Measurements from ENCODE around the gene LAMA1.

Gene LAMA1

GRCh38 chr18:6961331-6961730 is 156.3 kb downstream of the LAMA1 start:
- Histone ChIP-seq H4K20me1 (ENCODE audit: insufficient read depth, low read length) (no peaks in the 10 kb centered on the region), H3K4me2 (ENCODE audit: low read depth, low read length) (no peak overlapping the region), H3K9me3 (replicated peaks; ENCODE audit: insufficient read depth, low read length) (no peaks in the 10 kb centered on the region), H3K4me1 (ENCODE audit: low read length) (no peaks in the 10 kb centered on the region), H3K36me3 (replicated peaks; ENCODE audit: insufficient read depth, low read length) (no peaks in the 10 kb centered on the region), H3K9ac (ENCODE audit: low read length) (no peak overlapping the region), H3K9me2 (replicated peaks; ENCODE audit: insufficient read depth, low read length) (no peaks in the 10 kb centered on the region), H3K27ac (ENCODE audit: low read length) (no peak overlapping the region), H3F3A (ENCODE audit: insufficient read depth, low read length) (no peaks in the 10 kb centered on the region), H2AFZ (ENCODE audit: low read length) (no peak overlapping the region), H3K79me2 (ENCODE audit: low read length) (no peaks in the 10 kb centered on the region), H3K4me3 (ENCODE audit: low read length) (no peak overlapping the region), H3K27me3 (replicated peaks; ENCODE audit: insufficient read depth, low read length) (no peaks in the 10 kb centered on the region)
- no peak for TF ChIP-seq EZH2 (optimal IDR thresholded peaks at IDR 0.05; ENCODE audit: low read depth, low read length)
- no peak for TF ChIP-seq CTCF (IDR thresholded peaks at IDR 0.05; ENCODE audit: low read length)
- no peak for TF ChIP-seq EZH2phosphoT487 (IDR thresholded peaks at IDR 0.05; ENCODE audit: low read length)
- no peak for DNase-seq

- TF ChIP-seq EZH2phosphoT487 (IDR thresholded peaks at IDR 0.05; ENCODE audit: low read length) (no peak), EZH2 (optimal IDR thresholded peaks at IDR 0.05; ENCODE audit: low read depth, low read length) (no peak), CTCF (IDR thresholded peaks at IDR 0.05; ENCODE audit: low read length) (no peak)
- H4K20me1 ChIP-seq (ENCODE audit: insufficient read depth, low read length), result no peaks in the 10 kb centered on the region
- H3K4me3 ChIP-seq (ENCODE audit: low read length), result no peak overlapping the region
- H2AFZ ChIP-seq (ENCODE audit: low read length), result no peak overlapping the region
- no peak overlapping the region for H3K9ac ChIP-seq (ENCODE audit: low read length)
- no peaks in the 10 kb centered on the region for H3K9me3 ChIP-seq (replicated peaks; ENCODE audit: insufficient read depth, low read length)
- no peaks in the 10 kb centered on the region for H3K27me3 ChIP-seq (replicated peaks; ENCODE audit: insufficient read depth, low read length)
- H3K27ac ChIP-seq (ENCODE audit: low read length), result no peak overlapping the region
- H3K9me2 ChIP-seq (replicated peaks; ENCODE audit: insufficient read depth, low read length), result no peaks in the 10 kb centered on the region
- H3K36me3 ChIP-seq (replicated peaks; ENCODE audit: insufficient read depth, low read length), result no peaks in the 10 kb centered on the region
- H3F3A ChIP-seq (ENCODE audit: insufficient read depth, low read length), result no peaks in the 10 kb centered on the region
- no peak overlapping the region for H3K4me2 ChIP-seq (ENCODE audit: low read depth, low read length)
- H3K79me2 ChIP-seq (ENCODE audit: low read length), result no peaks in the 10 kb centered on the region
- DNase-seq, result no peak
- no peaks in the 10 kb centered on the region for H3K4me1 ChIP-seq (ENCODE audit: low read length)
These were observed 156.9 kb downstream of the LAMA1 start for GRCh38 chr18:6960656-6961055.

GRCh38 chr18:6960124-6960523 is 157.5 kb downstream of the LAMA1 start:
- no peaks in the 10 kb centered on the region for H3K9me2 ChIP-seq (replicated peaks; ENCODE audit: insufficient read depth, low read length)
- no peaks in the 10 kb centered on the region for H3K36me3 ChIP-seq (replicated peaks; ENCODE audit: insufficient read depth, low read length)
- no peak overlapping the region for H2AFZ ChIP-seq (ENCODE audit: low read length)
- H3K9ac ChIP-seq (ENCODE audit: low read length), result no peak overlapping the region
- no peak overlapping the region for H3K27ac ChIP-seq (ENCODE audit: low read length)
- no peaks in the 10 kb centered on the region for H3K27me3 ChIP-seq (replicated peaks; ENCODE audit: insufficient read depth, low read length)
- no peaks in the 10 kb centered on the region for H3K9me3 ChIP-seq (replicated peaks; ENCODE audit: insufficient read depth, low read length)
- no peaks in the 10 kb centered on the region for H3K79me2 ChIP-seq (ENCODE audit: low read length)
- no peak overlapping the region for H3K4me3 ChIP-seq (ENCODE audit: low read length)
- TF ChIP-seq CTCF (IDR thresholded peaks at IDR 0.05; ENCODE audit: low read length) (no peak), EZH2 (optimal IDR thresholded peaks at IDR 0.05; ENCODE audit: low read depth, low read length) (no peak), EZH2phosphoT487 (IDR thresholded peaks at IDR 0.05; ENCODE audit: low read length) (no peak)
- no peak for DNase-seq
- no peaks in the 10 kb centered on the region for H3F3A ChIP-seq (ENCODE audit: insufficient read depth, low read length)
- no peaks in the 10 kb centered on the region for H3K4me1 ChIP-seq (ENCODE audit: low read length)
- H4K20me1 ChIP-seq (ENCODE audit: insufficient read depth, low read length), result no peaks in the 10 kb centered on the region
- no peak overlapping the region for H3K4me2 ChIP-seq (ENCODE audit: low read depth, low read length)

Measured in MM.1S (cell line).